OCI-LY1 (cell line): ENCODE results near the gene HOXD13.

Experiments used
- H2AFZ ChIP-seq: fragments of 200-600 bp; sonication (generic), shearing (Covaris generic); 2 replicates; pipeline ENCODE4 v1.6.0; 2014; ENCODE audit warnings: antibody characterized with exemption, mild to moderate bottlenecking, low read length
- H3F3A ChIP-seq: fragments of 200-600 bp; sonication (generic), shearing (Covaris generic); 2 replicates; pipeline ENCODE4 v1.6.0; 2014; ENCODE audit warnings: mild to moderate bottlenecking, antibody characterized with exemption, low read length, moderate library complexity; ENCODE audit not compliant: insufficient read depth
- H3K27ac ChIP-seq: fragments of 200-600 bp; sonication (generic); 2 replicates; pipeline ENCODE4 v1.5.1; 2014; ENCODE audit warnings: low read length, mixed run types, mild to moderate bottlenecking, low read depth; ENCODE audit not compliant: poor library complexity, severe bottlenecking
- H3K27me3 ChIP-seq: fragments of 200-600 bp; sonication (generic); 2 replicates; pipeline ENCODE4 v1.6.0; 2014; ENCODE audit warnings: antibody characterized with exemption, mild to moderate bottlenecking, low read length, moderate library complexity; ENCODE audit not compliant: insufficient read depth
- H3K36me3 ChIP-seq: fragments of 200-600 bp; sonication (generic); 2 replicates; pipeline ENCODE4 v1.6.1; 2014; ENCODE audit warnings: mild to moderate bottlenecking, antibody characterized with exemption, low read length, moderate library complexity, mixed read lengths; ENCODE audit not compliant: insufficient read depth
- H3K4me1 ChIP-seq: fragments of 200-600 bp; sonication (generic); 2 replicates; pipeline ENCODE4 v1.5.1; 2014; ENCODE audit warnings: mild to moderate bottlenecking, low read length, moderate library complexity; ENCODE audit not compliant: insufficient read depth, severe bottlenecking
- H3K4me2 ChIP-seq: fragments of 200-600 bp; sonication (generic), shearing (Covaris generic); 2 replicates; pipeline ENCODE4 v1.6.1; 2014; ENCODE audit warnings: low read length
- H3K4me3 ChIP-seq: fragments of 200-600 bp; sonication (generic); 2 replicates; pipeline ENCODE4 v1.5.1; 2014; ENCODE audit warnings: low read length, low read depth, mild to moderate bottlenecking, mixed read lengths; ENCODE audit not compliant: poor library complexity, severe bottlenecking
- H3K79me2 ChIP-seq: fragments of 200-600 bp; shearing (Covaris generic); 2 replicates; pipeline ENCODE4 v1.6.1; 2016; ENCODE audit warnings: mixed run types, low read length, mixed read lengths; ENCODE audit not compliant: insufficient read depth
- H3K9ac ChIP-seq: fragments of 200-600 bp; sonication (generic), shearing (Covaris generic); 2 replicates; pipeline ENCODE4 v1.6.1; 2014; ENCODE audit warnings: mild to moderate bottlenecking, low read length, mixed read lengths
- H3K9me2 ChIP-seq: fragments of 200-600 bp; sonication (generic), shearing (Covaris generic); 2 replicates; pipeline ENCODE4 v1.6.1; 2014; ENCODE audit warnings: low read depth, mild to moderate bottlenecking, low read length, mixed read lengths
- H3K9me3 ChIP-seq: fragments of 200-600 bp; shearing (Covaris generic); 2 replicates; pipeline ENCODE4 v1.6.1; 2014; ENCODE audit warnings: low read length, mixed read lengths
- H4K20me1 ChIP-seq: fragments of 200-600 bp; sonication (generic), shearing (Covaris generic); 2 replicates; pipeline ENCODE4 v1.6.0; 2016; ENCODE audit warnings: mild to moderate bottlenecking, low read length; ENCODE audit not compliant: insufficient read depth
- CTCF ChIP-seq: fragments of 200-600 bp; sonication (generic), shearing (Covaris generic); IDR thresholded peaks from 2 replicates; pipeline ENCODE4 v1.5.1; 2017; ENCODE audit warnings: mild to moderate bottlenecking, antibody characterized with exemption, low read length, moderate library complexity, mixed read lengths
- EZH2 ChIP-seq: fragments of 200-600 bp; sonication (generic), shearing (Covaris generic); IDR thresholded peaks from 2 replicates; pipeline ENCODE4 v1.8.0; 2017; ENCODE audit warnings: borderline replicate concordance, mixed run types, mild to moderate bottlenecking, antibody characterized with exemption, low read length, moderate library complexity, mixed read lengths

The HOXD13 gene

GRCh38 chr2:176079285-176079830, 13.2 kb upstream of the HOXD13 start:
- no peak for TF ChIP-seq EZH2
- Histone ChIP-seq H3K27me3 (no peaks in the 10 kb centered on the region), H3K9me3 (no peaks in the 10 kb centered on the region), H2AFZ (no peak overlapping the region), H4K20me1 (no peaks in the 10 kb centered on the region), H3F3A (no peaks in the 10 kb centered on the region), H3K9me2 (no peaks in the 10 kb centered on the region), H3K36me3 (no peaks in the 10 kb centered on the region), H3K4me2 (no peak overlapping the region), H3K4me3 (no peak overlapping the region), H3K9ac (no peak overlapping the region), H3K79me2 (no peaks in the 10 kb centered on the region), H3K4me1 (no peaks in the 10 kb centered on the region), H3K27ac (no peak overlapping the region)

- Histone ChIP-seq H3K9ac (no peak overlapping the region), H3K27me3 (no peaks in the 10 kb centered on the region), H4K20me1 (no peaks in the 10 kb centered on the region), H2AFZ (no peak overlapping the region), H3K4me2 (no peak overlapping the region), H3K79me2 (no peaks in the 10 kb centered on the region), H3K9me2 (no peaks in the 10 kb centered on the region), H3K36me3 (no peaks in the 10 kb centered on the region), H3K4me1 (no peaks in the 10 kb centered on the region), H3K27ac (no peak overlapping the region), H3F3A (no peaks in the 10 kb centered on the region), H3K9me3 (no peaks in the 10 kb centered on the region), H3K4me3 (no peak overlapping the region)
- TF ChIP-seq EZH2 (no peak), CTCF (no peak)
Observed at GRCh38 chr2:176079831-176080539, 12.5 kb upstream of the HOXD13 start.

GRCh38 chr2:176080540-176081375, 11.8 kb upstream of the HOXD13 start:
- no peak overlapping the region for H2AFZ ChIP-seq

More at GRCh38 chr2:176080540-176081375, 11.8 kb upstream of the HOXD13 start:
- Histone ChIP-seq H3K9ac (no peak overlapping the region), H3K4me1 (no peaks in the 10 kb centered on the region), H3K9me2 (no peaks in the 10 kb centered on the region), H3K27me3 (no peaks in the 10 kb centered on the region), H4K20me1 (no peaks in the 10 kb centered on the region), H3K4me3 (no peak overlapping the region), H3K79me2 (no peaks in the 10 kb centered on the region), H3K9me3 (no peaks in the 10 kb centered on the region), H3F3A (no peaks in the 10 kb centered on the region), H3K27ac (no peak overlapping the region), H3K4me2 (no peak overlapping the region), H3K36me3 (no peaks in the 10 kb centered on the region)
- TF ChIP-seq EZH2 (no peak), CTCF (no peak)
